K562 (cell line): ENCODE data around the gene GLT1D1. TPM values are rescaled to one million over a fixed set of nuclear protein-coding genes. Genes with fewer than 3 reads are reported as not detected.

ENCODE experiments used
- ETV1 ChIP-seq: fragments of 450-650 bp; conservative IDR thresholded peaks from 2 replicates; pipeline ENCODE4 v1.6.1; 2016; ENCODE audit warnings: missing genetic modification characterization, control low read depth, low read depth, missing compliant biosample characterization
- HEY1 ChIP-seq: fragments of 250-450 bp; sonication (Bioruptor Pico); IDR thresholded peaks from 2 replicates; pipeline ENCODE4 v1.5.0; 2020; ENCODE audit warnings: mild to moderate bottlenecking, moderate library complexity, borderline replicate concordance
- MAZ ChIP-seq, 2 experiments: fragments of 450-650 bp in 1 of 2; sonication (generic) in 1 of 2; formaldehyde crosslinking; IDR thresholded peaks in 1 of 2; conservative IDR thresholded peaks in 1 of 2; 2 replicates each; pipeline versions ENCODE4 v1.4.0 to v1.5.0; 2020; ENCODE audit warnings: mild to moderate bottlenecking in 1 of 2, missing genetic modification reagents in 1 of 2
- PCBP1 ChIP-seq: fragments of 200-400 bp; formaldehyde crosslinking; IDR thresholded peaks from 2 replicates; pipeline ENCODE4 v1.6.1; 2018; ENCODE audit warnings: mild to moderate bottlenecking, low read depth, low read length; ENCODE audit not compliant: poor library complexity, severe bottlenecking
- ZNF274 ChIP-seq: IDR thresholded peaks from 2 replicates; pipeline ENCODE4 v1.6.1; 2011; ENCODE audit warnings: low read depth, mild to moderate bottlenecking, low read length, moderate library complexity, borderline replicate concordance
- ZNF318 ChIP-seq, 2 experiments: fragments of 450-650 bp; IDR thresholded peaks; 2 replicates each; pipeline ENCODE4 v1.6.1; 2016; ENCODE audit warnings: mild to moderate bottlenecking in 2 of 2, borderline replicate concordance in 1 of 2, low read depth in 1 of 2, moderate library complexity in 1 of 2
- polyA plus RNA-seq, 8 experiments: library from polyadenylated mRNA; depleted of rRNA in 4 of 8; stranded (reverse) in 5 of 8; unstranded in 3 of 8; fragments of >200 nt; fragmentation: Nextera tagmentation in 2 of 8; fragmentation: Illumina TruSeq in 1 of 8; extraction: Ambion mirVana in 2 of 8; extraction: Trizol in 1 of 8; gene quantifications; 2 replicates each; pipeline versions ENCODE4 v1.2.1 to v1.2.3, GENCODE V29; 2011 to 2014; ENCODE audit warnings: inconsistent platforms in 1 of 8, missing spikeins in 1 of 8
- total RNA-seq, 7 experiments: library from RNA; depleted of rRNA in 6 of 7; stranded (reverse); fragments of >200 nt in 6 of 7; fragmentation: Illumina TruSeq in 2 of 7; extraction: Trizol in 2 of 7; gene quantifications; 2 replicates each; pipeline versions ENCODE4 v1.2.1 to v1.2.3, GENCODE V29; 2011 to 2021; ENCODE audit warnings: low replicate concordance in 1 of 7
- TF ChIP-seq, protein P1 (sequence below): fragments of 250-450 bp; sonication (Bioruptor Pico); IDR thresholded peaks from 2 replicates; pipeline ENCODE4 v1.5.0; 2020; ENCODE audit warnings: mild to moderate bottlenecking, borderline replicate concordance
- TF ChIP-seq, protein P2 (sequence below): sonication (generic); formaldehyde crosslinking; IDR thresholded peaks from 2 replicates; pipeline ENCODE4 v1.8.0; 2022; ENCODE audit warnings: missing genetic modification reagents, mild to moderate bottlenecking, borderline replicate concordance
- TF ChIP-seq, protein P3 (sequence below): fragments of 250-450 bp; sonication (Bioruptor Pico); IDR thresholded peaks from 2 replicates; pipeline ENCODE4 v1.5.0; 2021; ENCODE audit warnings: mild to moderate bottlenecking, moderate library complexity

The GLT1D1 gene
- total and polyA plus RNA-seq, 9 of the 15 experiments (the other 6 are each of a cell fraction or from before 2014, with no cell fraction given), result 0.04 TPM; not detected in 8

GRCh38 chr12:128969480-128970055, 116.3 kb downstream of the GLT1D1 start (continued):
- TF ChIP-seq, protein P1, sequence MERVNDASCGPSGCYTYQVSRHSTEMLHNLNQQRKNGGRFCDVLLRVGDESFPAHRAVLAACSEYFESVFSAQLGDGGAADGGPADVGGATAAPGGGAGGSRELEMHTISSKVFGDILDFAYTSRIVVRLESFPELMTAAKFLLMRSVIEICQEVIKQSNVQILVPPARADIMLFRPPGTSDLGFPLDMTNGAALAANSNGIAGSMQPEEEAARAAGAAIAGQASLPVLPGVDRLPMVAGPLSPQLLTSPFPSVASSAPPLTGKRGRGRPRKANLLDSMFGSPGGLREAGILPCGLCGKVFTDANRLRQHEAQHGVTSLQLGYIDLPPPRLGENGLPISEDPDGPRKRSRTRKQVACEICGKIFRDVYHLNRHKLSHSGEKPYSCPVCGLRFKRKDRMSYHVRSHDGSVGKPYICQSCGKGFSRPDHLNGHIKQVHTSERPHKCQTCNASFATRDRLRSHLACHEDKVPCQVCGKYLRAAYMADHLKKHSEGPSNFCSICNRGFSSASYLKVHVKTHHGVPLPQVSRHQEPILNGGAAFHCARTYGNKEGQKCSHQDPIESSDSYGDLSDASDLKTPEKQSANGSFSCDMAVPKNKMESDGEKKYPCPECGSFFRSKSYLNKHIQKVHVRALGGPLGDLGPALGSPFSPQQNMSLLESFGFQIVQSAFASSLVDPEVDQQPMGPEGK (CRISPR knock-in tag), result no peak
- TF ChIP-seq ZNF274, result no peak
- TF ChIP-seq, protein P2, sequence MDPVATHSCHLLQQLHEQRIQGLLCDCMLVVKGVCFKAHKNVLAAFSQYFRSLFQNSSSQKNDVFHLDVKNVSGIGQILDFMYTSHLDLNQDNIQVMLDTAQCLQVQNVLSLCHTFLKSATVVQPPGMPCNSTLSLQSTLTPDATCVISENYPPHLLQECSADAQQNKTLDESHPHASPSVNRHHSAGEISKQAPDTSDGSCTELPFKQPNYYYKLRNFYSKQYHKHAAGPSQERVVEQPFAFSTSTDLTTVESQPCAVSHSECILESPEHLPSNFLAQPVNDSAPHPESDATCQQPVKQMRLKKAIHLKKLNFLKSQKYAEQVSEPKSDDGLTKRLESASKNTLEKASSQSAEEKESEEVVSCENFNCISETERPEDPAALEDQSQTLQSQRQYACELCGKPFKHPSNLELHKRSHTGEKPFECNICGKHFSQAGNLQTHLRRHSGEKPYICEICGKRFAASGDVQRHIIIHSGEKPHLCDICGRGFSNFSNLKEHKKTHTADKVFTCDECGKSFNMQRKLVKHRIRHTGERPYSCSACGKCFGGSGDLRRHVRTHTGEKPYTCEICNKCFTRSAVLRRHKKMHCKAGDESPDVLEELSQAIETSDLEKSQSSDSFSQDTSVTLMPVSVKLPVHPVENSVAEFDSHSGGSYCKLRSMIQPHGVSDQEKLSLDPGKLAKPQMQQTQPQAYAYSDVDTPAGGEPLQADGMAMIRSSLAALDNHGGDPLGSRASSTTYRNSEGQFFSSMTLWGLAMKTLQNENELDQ (CRISPR knock-in tag), result no peak
- TF ChIP-seq, protein P3, sequence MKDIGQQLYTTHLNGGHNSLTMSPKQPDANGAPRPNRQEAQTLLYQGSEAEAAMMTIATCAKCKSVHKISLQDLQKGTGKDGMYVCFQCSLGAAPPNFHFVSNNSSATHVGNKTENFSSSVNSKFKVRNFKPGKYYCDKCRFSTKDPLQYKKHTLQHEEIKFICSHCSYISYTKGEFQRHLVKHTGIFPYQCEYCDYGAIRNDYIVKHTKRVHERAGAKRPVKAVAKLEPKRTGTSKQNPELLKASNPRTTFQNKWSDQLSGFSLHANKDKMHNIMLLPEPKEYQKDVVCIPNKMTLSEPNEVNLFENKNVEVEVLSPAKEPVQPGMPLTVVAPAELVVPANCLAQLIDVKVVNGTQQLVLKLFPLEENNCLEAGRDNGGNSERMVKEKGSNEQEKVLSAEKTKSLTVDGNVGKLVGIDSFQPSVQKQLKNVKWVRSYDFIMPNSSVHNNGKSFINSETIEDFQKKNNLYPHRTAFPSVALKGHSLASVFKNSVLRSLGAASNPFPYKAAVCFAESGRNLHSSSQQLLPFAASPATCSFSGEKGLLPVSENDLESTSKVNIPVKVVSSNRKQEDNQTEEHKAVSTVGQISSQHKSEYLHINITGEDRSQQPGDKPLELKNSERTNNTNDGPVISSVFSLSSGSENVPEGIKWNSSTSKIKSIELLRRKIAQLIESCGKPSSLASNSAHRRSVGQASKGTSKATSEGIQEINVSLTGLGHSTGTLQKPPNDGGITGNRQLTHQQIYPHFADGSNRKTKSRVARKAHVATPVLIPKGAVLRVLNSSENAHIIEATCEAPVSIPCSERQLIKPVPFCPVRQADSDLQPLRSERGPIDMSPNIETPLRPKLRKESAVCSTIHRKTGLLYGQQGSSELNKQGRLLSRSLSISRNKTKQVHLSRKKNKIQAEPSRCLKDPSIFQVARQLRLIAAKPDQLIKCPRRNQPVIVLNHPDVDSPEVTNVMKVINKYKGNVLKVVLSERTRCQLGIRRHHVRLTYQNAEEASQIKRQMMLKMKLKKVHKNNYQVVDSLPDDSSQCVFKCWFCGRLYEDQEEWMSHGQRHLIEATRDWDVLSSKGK (CRISPR knock-in tag), result no peak
- TF ChIP-seq MAZ (CRISPR knock-in tag; conservative IDR thresholded peaks at IDR 0.05 in 1 of 2, IDR thresholded peaks at IDR 0.05 in 1 of 2), result no peak
- TF ChIP-seq ETV1 (tag), result no peak
- TF ChIP-seq PCBP1, result no peak
- TF ChIP-seq ZNF318 (IDR thresholded peaks at IDR 0.05; ENCODE audit: borderline replicate concordance in 1 of 2, low read depth in 1 of 2), result no peak
- no peak for TF ChIP-seq HEY1 (CRISPR knock-in tag)
